ENCODE measurements around the gene SIDT2. TPM values are rescaled to one million over a fixed set of nuclear protein-coding genes. Genes with fewer than 3 reads are reported as not detected.

SIDT2 gene
- total RNA-seq, 4 donors from 2014 or later: 6.4 to 91.3 (median 28.7) TPM

- intact Hi-C loops (cut with DNase I; ENCODE audit: low total_unique reads): loop anchor here (10.0 kb wide), 1 partner anchor 83 kb away; the partner anchor contains the start of gene BACE1
- Histone ChIP-seq H3K27me3 (no peaks in the 10 kb centered on the region), H3K9me3 (no peaks in the 10 kb centered on the region), H3K36me3 (no peaks in the 10 kb centered on the region), H3K4me3 (peak within 1 kb of the TSS; percentile 77 to 93), H3K4me1 (no peaks in the 10 kb centered on the region), H3K27ac (peak within 1 kb of the TSS; percentile 92 to 98)
- peak; percentile 68 to 98 (median 94) for TF ChIP-seq CTCF (IDR thresholded peaks at IDR 0.05)
- peak; percentile 53 to 77 for TF ChIP-seq POLR2A (IDR thresholded peaks at IDR 0.05)
- peak; percentile 65 to 79 for DNase-seq
These were observed 53.7 kb downstream of the SIDT2 start, which contains the start of gene RNF214 for GRCh38 chr11:117232092-117232878. TSS of gene RNF214 (plus strand) at chr11:117232671. CDS start at chr11:117234273, 1,602 bp downstream.

- H3K27me3 ChIP-seq: no peaks in the 10 kb centered on the region
- peak overlapping the region; percentile 77 to 93 for H3K4me3 ChIP-seq
- no peaks in the 10 kb centered on the region for H3K4me1 ChIP-seq
- H3K27ac ChIP-seq: peak overlapping the region; percentile 92 to 98
- intact Hi-C loops (cut with DNase I; ENCODE audit: low total_unique reads): loop anchor here (10.0 kb wide), 1 partner anchor 82 kb away; the partner anchor contains the start of gene BACE1
- peak in 1 of 2 donors; percentile 40 for DNase-seq
- H3K9me3 ChIP-seq: no peaks in the 10 kb centered on the region
- no peak for TF ChIP-seq CTCF (IDR thresholded peaks at IDR 0.05)
- no peak for TF ChIP-seq POLR2A (IDR thresholded peaks at IDR 0.05)
- no peaks in the 10 kb centered on the region for H3K36me3 ChIP-seq
These were observed 54.4 kb downstream of the SIDT2 start for GRCh38 chr11:117232911-117233409.

GRCh38 chr11:117238221-117238620 is 59.7 kb downstream of the SIDT2 start:
- no peaks in the 10 kb centered on the region for H3K9me3 ChIP-seq
- no peaks in the 10 kb centered on the region for H3K4me1 ChIP-seq
- no peak for TF ChIP-seq CTCF (IDR thresholded peaks at IDR 0.05)
- TF ChIP-seq POLR2A (IDR thresholded peaks at IDR 0.05): no peak
- no peaks in the 10 kb centered on the region for H3K27me3 ChIP-seq
- DNase-seq: no peak
- intact Hi-C loops (cut with DNase I; ENCODE audit: low total_unique reads): loop anchor here (10.0 kb wide), 1 partner anchor 77 kb away; the partner anchor contains the start of gene BACE1
- no peak overlapping the region for H3K4me3 ChIP-seq
- H3K36me3 ChIP-seq: no peaks in the 10 kb centered on the region
- H3K27ac ChIP-seq: no peak overlapping the region

GRCh38 chr11:117239295-117239694 is 60.8 kb downstream of the SIDT2 start:
- no peak overlapping the region for H3K27ac ChIP-seq
- intact Hi-C loops (cut with DNase I; ENCODE audit: low total_unique reads): loop anchor here (10.0 kb wide), 1 partner anchor 76 kb away; the partner anchor contains the start of gene BACE1
- H3K4me1 ChIP-seq: no peaks in the 10 kb centered on the region
- no peaks in the 10 kb centered on the region for H3K27me3 ChIP-seq
- TF ChIP-seq CTCF (IDR thresholded peaks at IDR 0.05): no peak
- no peak for TF ChIP-seq POLR2A (IDR thresholded peaks at IDR 0.05)
- H3K9me3 ChIP-seq: no peaks in the 10 kb centered on the region
- no peak for DNase-seq
- H3K4me3 ChIP-seq: no peak overlapping the region
- H3K36me3 ChIP-seq: no peaks in the 10 kb centered on the region

Other genes with a start within 250 kb of the SIDT2 start
- 10 to 100 TPM; 14.1 to 77.0 (median 40.7) TPM for gene SIK3, start 80.3 kb upstream of the SIDT2 start, total RNA-seq
- 100 to 1,000 TPM in 3 of 4 donors, 10 to 100 TPM in 1; 62.8 to 154 (median 128) TPM for gene PAFAH1B2, start 34.5 kb upstream of the SIDT2 start, total RNA-seq
- gene TAGLN, start 20.6 kb downstream of the SIDT2 start, total RNA-seq: 1,000 to 10,000 TPM; 1,588 to 9,854 (median 3,936) TPM
- gene PCSK7, start 53.3 kb downstream of the SIDT2 start, total RNA-seq: 10 to 100 TPM; 23.3 to 78.9 (median 35.3) TPM
- 10 to 100 TPM in 2 of 4 donors, 1 to 10 TPM in 2; 4.4 to 38.6 (median 11.4) TPM for gene RNF214, start 53.9 kb downstream of the SIDT2 start, total RNA-seq
- gene BACE1-AS, start 112.6 kb downstream of the SIDT2 start, total RNA-seq: 10 to 100 TPM in 2 of 4 donors, 1 to 10 TPM in 1, under 1 TPM in 1; 0.88 to 39.7 (median 12.0) TPM
- gene BACE1, start 137.5 kb downstream of the SIDT2 start, total RNA-seq: 100 to 1,000 TPM in 1 of 4 donors, 10 to 100 TPM in 3; 17.2 to 103 (median 32.7) TPM
- 10 to 100 TPM; 16.4 to 64.2 (median 46.1) TPM for gene CEP164, start 149.1 kb downstream of the SIDT2 start, total RNA-seq

All from uterus (tissue), 4 donors.